Measurements from ENCODE around the gene CD209.

CD209 gene

GRCh38 chr19:7701654-7702457 is 45.5 kb downstream of the CD209 start, which contains the start of gene FCER2:
Gene FCER2, minus strand, starts transcription at chr19:7702131. Its CDS starts 2,371 bp downstream, at chr19:7699760.
- TF ChIP-seq CTCF (conservative IDR thresholded peaks at IDR 0.05; ENCODE audit: low read depth, low read length), result no peak
- H3K4me3 ChIP-seq (IDR thresholded peaks at IDR 0.05; ENCODE audit: insufficient read depth, low read depth, low read length), result no peak within 1 kb of the TSS
- no peaks in the 10 kb centered on the region for H3K4me1 ChIP-seq (ENCODE audit: low read depth, poor library complexity, severe bottlenecking)
- no peaks in the 10 kb centered on the region for H3K79me2 ChIP-seq (ENCODE audit: insufficient read depth, low read depth)
- no peak within 1 kb of the TSS for H3K4me2 ChIP-seq
- H2AFZ ChIP-seq (ENCODE audit: low read depth), result no peak within 1 kb of the TSS
- no peaks in the 10 kb centered on the region for H3K36me3 ChIP-seq (ENCODE audit: insufficient read depth)
- peaks cover 46% of the 10 kb centered on the region for H3K27me3 ChIP-seq (ENCODE audit: insufficient read depth, low read depth)
- no peak within 1 kb of the TSS for H3K9ac ChIP-seq
- no peaks in the 10 kb centered on the region for H4K20me1 ChIP-seq (ENCODE audit: insufficient read depth)
- no peak within 1 kb of the TSS for H3K27ac ChIP-seq

GRCh38 chr19:7701049-7701653 is 46.2 kb downstream of the CD209 start:
- Histone ChIP-seq H3K27me3 (ENCODE audit: insufficient read depth, low read depth) (peaks cover 48% of the 10 kb centered on the region), H3K27ac (no peak overlapping the region), H2AFZ (ENCODE audit: low read depth) (no peak overlapping the region), H3K79me2 (ENCODE audit: insufficient read depth, low read depth) (no peaks in the 10 kb centered on the region), H3K4me1 (ENCODE audit: low read depth, poor library complexity, severe bottlenecking) (no peaks in the 10 kb centered on the region), H4K20me1 (ENCODE audit: insufficient read depth) (no peaks in the 10 kb centered on the region), H3K36me3 (ENCODE audit: insufficient read depth) (no peaks in the 10 kb centered on the region), H3K4me3 (IDR thresholded peaks at IDR 0.05; ENCODE audit: insufficient read depth, low read depth, low read length) (no peak overlapping the region), H3K9ac (no peak overlapping the region), H3K4me2 (no peak overlapping the region)
- TF ChIP-seq CTCF (conservative IDR thresholded peaks at IDR 0.05; ENCODE audit: low read depth, low read length), result no peak

GRCh38 chr19:7699417-7700401 is 47.6 kb downstream of the CD209 start:
- no peak for TF ChIP-seq CTCF (conservative IDR thresholded peaks at IDR 0.05; ENCODE audit: low read depth, low read length)

GRCh38 chr19:7699003-7699402 is 48.3 kb downstream of the CD209 start:
- no peaks in the 10 kb centered on the region for H3K4me1 ChIP-seq (ENCODE audit: low read depth, poor library complexity, severe bottlenecking)
- H3K9ac ChIP-seq, result no peak overlapping the region

More at GRCh38 chr19:7699417-7700401, 47.6 kb downstream of the CD209 start:
- no peak overlapping the region for H3K4me3 ChIP-seq (IDR thresholded peaks at IDR 0.05; ENCODE audit: insufficient read depth, low read depth, low read length)
- H4K20me1 ChIP-seq (ENCODE audit: insufficient read depth), result no peaks in the 10 kb centered on the region
- H3K27me3 ChIP-seq (ENCODE audit: insufficient read depth, low read depth), result peaks cover 55% of the 10 kb centered on the region
- no peak overlapping the region for H3K4me2 ChIP-seq
- H3K79me2 ChIP-seq (ENCODE audit: insufficient read depth, low read depth), result no peaks in the 10 kb centered on the region
- H3K36me3 ChIP-seq (ENCODE audit: insufficient read depth), result no peaks in the 10 kb centered on the region
- H3K4me1 ChIP-seq (ENCODE audit: low read depth, poor library complexity, severe bottlenecking), result no peaks in the 10 kb centered on the region
- no peak overlapping the region for H3K9ac ChIP-seq
- no peak overlapping the region for H2AFZ ChIP-seq (ENCODE audit: low read depth)
- H3K27ac ChIP-seq, result no peak overlapping the region

More at GRCh38 chr19:7699003-7699402, 48.3 kb downstream of the CD209 start:
- TF ChIP-seq CTCF (conservative IDR thresholded peaks at IDR 0.05; ENCODE audit: low read depth, low read length), result no peak
- no peaks in the 10 kb centered on the region for H4K20me1 ChIP-seq (ENCODE audit: insufficient read depth)
- no peak overlapping the region for H2AFZ ChIP-seq (ENCODE audit: low read depth)
- no peak overlapping the region for H3K4me3 ChIP-seq (IDR thresholded peaks at IDR 0.05; ENCODE audit: insufficient read depth, low read depth, low read length)
- H3K36me3 ChIP-seq (ENCODE audit: insufficient read depth), result no peaks in the 10 kb centered on the region
- H3K4me2 ChIP-seq, result no peak overlapping the region
- H3K27me3 ChIP-seq (ENCODE audit: insufficient read depth, low read depth), result peaks cover 55% of the 10 kb centered on the region
- H3K27ac ChIP-seq, result no peak overlapping the region
- no peaks in the 10 kb centered on the region for H3K79me2 ChIP-seq (ENCODE audit: insufficient read depth, low read depth)
